Glutamatergic neuron (in vitro differentiated cells): Measurements from ENCODE around the gene CASP9. TPM values are rescaled to one million over a fixed set of nuclear protein-coding genes. Genes with fewer than 3 reads are reported as not detected.

Experiments used
- DNase-seq: peaks from one replicate; pipeline ENCODE4 v3.0.0; 2022
- H3K27ac Mint-ChIP-seq: one replicate; pipeline ENCODE4 v1.8.0; 2020; ENCODE audit warnings: mild to moderate bottlenecking, mixed read lengths, inconsistent platforms; ENCODE audit not compliant: unreplicated experiment
- H3K27me3 Mint-ChIP-seq: one replicate; pipeline ENCODE4 v1.8.0; 2020; ENCODE audit warnings: mild to moderate bottlenecking, moderate library complexity, mixed read lengths, inconsistent platforms; ENCODE audit not compliant: unreplicated experiment
- H3K36me3 Mint-ChIP-seq: one replicate; pipeline ENCODE4 v1.8.0; 2020; ENCODE audit warnings: mild to moderate bottlenecking, mixed read lengths, inconsistent platforms; ENCODE audit not compliant: unreplicated experiment
- H3K4me1 Mint-ChIP-seq: one replicate; pipeline ENCODE4 v1.8.0; 2020; ENCODE audit warnings: mild to moderate bottlenecking, low read depth, mixed read lengths, inconsistent platforms; ENCODE audit not compliant: unreplicated experiment
- H3K4me3 Mint-ChIP-seq: one replicate; pipeline ENCODE4 v1.8.0; 2020; ENCODE audit warnings: mild to moderate bottlenecking, mixed read lengths, inconsistent platforms; ENCODE audit not compliant: unreplicated experiment
- H3K9me3 Mint-ChIP-seq: one replicate; pipeline ENCODE4 v1.8.0; 2020; ENCODE audit warnings: mild to moderate bottlenecking, moderate library complexity, mixed read lengths, inconsistent platforms; ENCODE audit not compliant: unreplicated experiment
- CTCF ChIP-seq: fragments of 200-600 bp; sonication (generic); IDR thresholded peaks from one replicate; pipeline ENCODE4 v1.5.0; 2021; ENCODE audit not compliant: partially characterized antibody, unreplicated experiment
- total RNA-seq: library from RNA; stranded (reverse); fragmentation: NEBNext Ultra II Directional; extraction: Animal tissue kit (Norgen Biotek cat#: 25700); gene quantifications from one replicate; pipeline ENCODE4 v1.2.1, GENCODE V29; 2021; ENCODE audit not compliant: unreplicated experiment

Gene CASP9
- total RNA-seq, 1 donor from 2014 or later: 12.8 TPM

GRCh38 chr1:15513919-15514318 is 10.1 kb downstream of the CASP9 start:
- H3K4me3 Mint-ChIP-seq: no peak overlapping the region
- no peak overlapping the region for H3K27ac Mint-ChIP-seq
- H3K4me1 Mint-ChIP-seq: no peaks in the 10 kb centered on the region
- no peak for DNase-seq
- peaks cover 4% of the 10 kb centered on the region for H3K27me3 Mint-ChIP-seq
- H3K9me3 Mint-ChIP-seq: peaks cover 3% of the 10 kb centered on the region
- H3K36me3 Mint-ChIP-seq: no peaks in the 10 kb centered on the region
- no peak for TF ChIP-seq CTCF

GRCh38 chr1:15513192-15513591 is 10.8 kb downstream of the CASP9 start:
- Mint-ChIP-seq H3K4me3 (no peak overlapping the region), H3K27me3 (peaks cover 4% of the 10 kb centered on the region), H3K9me3 (peaks cover 3% of the 10 kb centered on the region), H3K4me1 (no peaks in the 10 kb centered on the region), H3K36me3 (no peaks in the 10 kb centered on the region), H3K27ac (no peak overlapping the region)
- no peak for TF ChIP-seq CTCF
- DNase-seq: no peak

GRCh38 chr1:15510611-15511405 is 13.2 kb downstream of the CASP9 start:
- H3K36me3 Mint-ChIP-seq: no peaks in the 10 kb centered on the region
- peaks cover 5% of the 10 kb centered on the region for H3K9me3 Mint-ChIP-seq
- H3K27me3 Mint-ChIP-seq: peaks cover 4% of the 10 kb centered on the region
- no peak for TF ChIP-seq CTCF
- no peak overlapping the region for H3K4me3 Mint-ChIP-seq
- no peak overlapping the region for H3K27ac Mint-ChIP-seq
- no peaks in the 10 kb centered on the region for H3K4me1 Mint-ChIP-seq
- DNase-seq: no peak

- H3K4me3 Mint-ChIP-seq: no peak overlapping the region
- no peak for TF ChIP-seq CTCF
- no peaks in the 10 kb centered on the region for H3K36me3 Mint-ChIP-seq
- H3K4me1 Mint-ChIP-seq: no peaks in the 10 kb centered on the region
- H3K27ac Mint-ChIP-seq: no peak overlapping the region
- DNase-seq: no peak
- H3K27me3 Mint-ChIP-seq: peaks cover 4% of the 10 kb centered on the region
- H3K9me3 Mint-ChIP-seq: peaks cover 3% of the 10 kb centered on the region
These were observed 14.4 kb downstream of the CASP9 start for GRCh38 chr1:15509586-15509985.

- peaks cover 3% of the 10 kb centered on the region for H3K9me3 Mint-ChIP-seq
- peaks cover 4% of the 10 kb centered on the region for H3K27me3 Mint-ChIP-seq
- no peak overlapping the region for H3K27ac Mint-ChIP-seq
- H3K4me3 Mint-ChIP-seq: no peak overlapping the region
- no peaks in the 10 kb centered on the region for H3K4me1 Mint-ChIP-seq
- DNase-seq: no peak
- no peak for TF ChIP-seq CTCF
- no peaks in the 10 kb centered on the region for H3K36me3 Mint-ChIP-seq
These were observed 15.1 kb downstream of the CASP9 start for GRCh38 chr1:15508700-15509487.
